DMS153 (cell line): ENCODE results near the gene RHOJ.
"Not testable (repeated sequence)": the region's sequence is repeated elsewhere in the genome, so short reads cannot be mapped to it uniquely, and the experiment has no call there.

Experiments used
- DNase-seq: peaks from one replicate; lab custom pipeline; 2025; lab: John Stamatoyannopoulos, UW

The RHOJ gene

DNA sequence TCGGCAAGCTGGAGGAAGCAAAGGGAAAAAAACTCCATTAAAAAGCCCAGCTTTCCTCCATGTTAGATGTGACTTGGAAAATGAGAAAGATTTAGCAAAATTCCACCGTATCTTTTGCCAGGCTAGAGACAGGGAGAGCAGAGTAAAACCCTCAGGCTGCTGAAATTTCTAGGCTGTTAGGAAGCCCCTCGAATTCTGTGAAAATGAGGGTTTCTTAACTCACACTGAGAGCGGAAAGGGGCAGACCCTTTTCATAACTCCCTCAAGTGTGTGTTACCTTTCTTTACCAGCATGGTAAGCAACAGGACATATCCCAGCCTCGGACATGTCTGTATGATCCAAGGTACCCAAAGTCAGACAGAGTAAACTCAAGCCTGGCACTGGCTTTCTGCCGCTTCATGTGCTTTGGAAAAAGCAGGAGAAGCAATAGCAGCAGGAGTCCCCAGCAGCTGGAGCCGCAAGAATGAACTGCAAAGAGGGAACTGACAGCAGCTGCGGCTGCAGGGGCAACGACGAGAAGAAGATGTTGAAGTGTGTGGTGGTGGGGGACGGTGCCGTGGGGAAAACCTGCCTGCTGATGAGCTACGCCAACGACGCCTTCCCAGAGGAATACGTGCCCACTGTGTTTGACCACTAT is at the start of gene RHOJ:
RHOJ (plus strand) TSS at position 37 of the 637 bp plus-strand sequence; CDS start at position 464, 427 bp downstream.
- no peak for DNase-seq

DNA sequence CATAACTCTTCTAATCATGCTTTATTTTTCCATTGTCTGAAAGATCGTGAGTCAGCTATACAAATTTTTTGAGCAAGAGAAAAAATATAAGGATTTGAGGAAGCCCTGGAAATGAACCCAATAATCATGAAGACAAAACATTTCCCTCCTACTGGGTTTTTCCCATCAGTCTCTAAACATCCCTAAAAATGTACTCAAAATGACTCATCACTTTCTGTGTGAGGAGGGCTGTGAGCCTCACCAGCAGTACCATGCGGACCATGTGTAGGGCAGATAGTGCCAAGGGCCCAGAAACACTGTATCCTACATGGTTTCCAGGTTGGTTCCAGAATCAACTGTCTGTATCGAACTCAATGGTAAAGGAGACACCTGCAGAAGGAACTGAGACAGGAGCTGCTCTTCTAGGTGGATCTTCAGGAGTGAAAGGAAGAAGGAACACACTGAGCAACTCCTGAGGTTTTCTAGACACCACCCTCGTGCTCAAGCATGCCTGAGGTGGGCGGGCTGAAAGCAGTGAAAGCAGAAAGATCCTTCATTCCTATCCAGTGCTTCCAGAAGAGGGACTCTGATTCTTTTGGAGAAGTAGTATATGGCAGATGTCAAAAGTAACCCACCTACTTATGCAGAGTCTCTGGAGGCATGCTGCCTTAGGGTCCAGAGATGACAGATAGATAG is 48.6 kb upstream of the RHOJ start:
- DNase-seq = no peak

DNA sequence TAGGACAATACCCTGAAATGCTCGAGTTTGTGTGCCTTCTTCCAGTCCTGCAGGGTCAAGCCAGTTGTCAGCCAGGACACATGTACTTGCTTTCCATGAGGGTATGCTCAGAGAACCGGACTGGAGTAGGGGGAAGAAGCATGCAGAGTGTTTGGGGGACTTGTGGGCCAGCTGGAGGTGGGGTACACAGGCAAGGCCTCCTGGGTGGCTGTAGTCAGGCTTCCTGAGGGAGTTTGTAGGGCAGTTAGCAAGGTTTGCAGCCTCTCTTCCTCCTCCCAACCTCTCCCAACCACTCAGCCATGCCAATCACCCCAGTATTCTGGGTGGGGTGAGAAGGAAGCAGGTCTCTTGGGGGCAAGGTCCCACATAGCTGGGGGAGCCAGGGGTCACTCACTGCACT is 47.0 kb upstream of the RHOJ start:
- no peak for DNase-seq

DNA sequence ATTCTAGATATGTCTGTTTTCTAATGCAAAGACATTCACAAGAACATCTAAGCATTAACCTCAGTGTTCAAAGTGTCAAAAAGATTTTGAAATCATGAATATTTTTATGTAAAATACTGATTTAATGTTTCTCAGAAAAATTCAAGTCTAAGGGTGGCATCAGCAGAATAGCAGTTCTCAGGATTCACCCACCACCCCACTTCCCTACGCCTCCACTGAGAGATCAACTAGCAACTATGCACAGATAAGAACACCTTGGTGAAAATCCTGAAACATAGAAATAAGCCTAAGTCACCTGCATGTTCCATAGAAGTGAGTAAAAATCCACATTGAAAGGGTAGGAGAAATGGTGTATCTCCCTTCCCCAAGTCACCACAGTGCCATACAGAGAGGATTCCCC is 40.9 kb upstream of the RHOJ start:
- DNase-seq = no peak

DNA sequence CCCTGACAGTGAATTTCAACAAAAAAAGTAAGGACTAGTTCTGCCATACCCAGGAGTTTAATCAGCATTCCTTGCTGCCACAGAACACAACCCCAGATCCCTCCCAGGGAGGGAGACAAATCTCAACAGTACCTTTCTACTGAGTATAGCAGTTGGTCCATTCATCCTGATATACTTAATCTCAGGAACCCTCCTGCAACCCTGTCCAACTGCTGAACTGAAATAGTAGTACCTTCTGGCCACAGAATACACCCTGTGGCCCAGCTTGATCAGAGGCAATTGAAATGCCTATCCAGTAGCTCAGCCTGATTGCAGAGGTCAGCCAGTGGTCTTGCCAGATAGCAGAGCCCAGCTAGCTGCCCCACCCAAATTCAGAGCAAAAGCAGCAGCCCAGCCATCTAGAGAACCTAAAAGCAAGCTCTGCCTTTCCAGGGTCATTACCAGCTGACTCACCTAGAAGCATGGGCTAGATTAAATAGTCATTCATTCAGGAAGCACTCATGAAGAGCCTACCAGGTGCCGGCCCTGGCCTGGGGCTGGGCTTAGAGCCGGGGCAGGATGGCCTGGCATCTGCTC is 40.0 kb upstream of the RHOJ start:
- DNase-seq = no peak

DNA sequence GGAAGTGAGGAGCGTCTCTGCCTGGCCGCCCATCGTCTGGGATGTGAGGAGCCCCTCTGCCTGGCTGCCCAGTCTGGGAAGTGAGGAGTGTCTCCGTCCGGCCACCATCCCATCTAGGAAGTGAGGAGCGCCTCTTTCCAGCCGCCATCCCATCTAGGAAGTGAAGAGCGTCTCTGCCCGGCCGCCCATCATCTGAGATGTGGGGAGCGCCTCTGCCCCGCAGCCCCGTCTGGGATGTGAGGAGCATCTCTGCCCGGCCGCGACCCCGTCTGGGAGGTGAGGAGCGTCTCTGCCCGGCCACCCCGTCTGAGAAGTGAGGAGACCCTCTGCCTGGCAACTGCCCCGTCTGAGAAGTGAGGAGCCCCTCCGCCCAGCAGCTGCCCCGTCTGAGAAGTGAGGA is 39.0 kb upstream of the RHOJ start:
- DNase-seq = not testable (repeated sequence)

DNA sequence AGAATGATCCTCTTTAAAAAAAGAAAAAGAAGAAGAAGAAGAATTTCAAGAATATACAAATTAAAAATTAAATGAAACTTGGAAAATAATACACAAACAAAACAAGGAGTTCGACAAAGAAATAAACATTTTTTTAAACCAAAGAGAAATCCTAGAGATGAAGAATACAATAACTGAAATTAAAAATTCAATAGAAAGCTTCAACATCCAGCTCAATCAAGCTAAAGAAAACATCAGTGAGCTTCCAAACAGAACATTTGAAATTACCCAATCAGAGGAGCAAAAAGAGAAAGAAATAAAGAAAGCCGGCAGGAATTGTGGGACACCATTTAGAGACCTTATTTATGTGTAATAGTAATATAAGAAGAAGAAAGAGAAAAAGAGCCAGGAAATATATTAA is 37.2 kb upstream of the RHOJ start:
- DNase-seq = no peak

DNA sequence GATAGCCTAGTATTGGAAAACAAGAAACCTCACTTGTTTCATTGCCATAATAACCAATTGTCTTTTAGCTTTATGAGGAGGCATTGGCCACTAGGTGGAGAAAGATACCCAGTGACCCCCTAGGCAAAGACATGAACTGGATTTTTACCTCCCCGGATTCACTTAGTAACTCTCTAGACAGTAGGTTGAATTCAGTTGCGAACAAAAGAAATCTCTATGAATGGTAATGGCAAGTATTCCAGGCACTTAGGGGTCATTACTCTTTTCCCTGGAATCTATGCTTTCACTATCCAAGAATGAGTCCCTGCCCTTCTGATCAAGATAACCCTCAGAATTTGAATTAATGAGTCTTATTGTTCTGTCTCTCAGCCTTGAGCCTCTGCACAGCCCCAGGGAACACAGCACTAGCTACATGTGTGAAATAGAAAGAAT is 29.5 kb upstream of the RHOJ start:
- peak; percentile 23 for DNase-seq

DNA sequence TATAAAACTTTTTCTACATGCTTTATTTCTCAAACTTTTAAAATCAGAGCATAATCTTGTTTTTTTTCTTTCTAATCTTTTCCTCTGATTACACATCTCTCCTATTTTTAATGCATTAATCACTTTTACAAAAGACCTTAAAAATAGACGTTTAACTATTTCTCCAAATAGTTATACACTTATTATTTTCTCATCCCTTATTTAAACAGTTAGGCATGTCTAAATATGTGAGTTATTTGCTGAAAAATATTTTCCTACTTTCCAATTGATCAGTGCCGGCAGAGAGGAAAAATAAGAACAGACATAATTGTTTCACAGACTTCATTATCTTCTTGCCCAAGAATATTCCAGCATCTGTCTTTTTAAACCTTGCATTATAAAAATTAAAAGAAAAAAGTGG is 28.7 kb upstream of the RHOJ start:
- no peak for DNase-seq

DNA sequence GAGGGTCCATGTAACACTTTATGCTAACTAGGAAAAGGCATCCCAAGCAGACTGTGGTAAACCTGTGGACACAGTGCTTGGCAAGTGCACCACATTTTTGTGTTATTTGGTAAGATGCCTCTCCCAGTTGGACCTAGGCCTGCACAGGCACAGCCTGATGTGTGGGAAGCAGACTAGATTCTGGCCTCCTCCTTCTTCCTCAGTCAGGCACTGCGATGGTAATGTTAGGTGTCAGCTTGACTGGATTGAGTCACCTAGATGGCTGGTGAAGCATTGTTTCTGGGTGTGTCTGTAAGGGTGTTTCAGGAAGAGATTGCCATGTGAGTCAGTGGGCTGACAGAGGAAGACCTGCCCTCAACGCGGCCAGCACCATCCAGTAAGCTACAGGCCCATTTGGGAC is 25.3 kb upstream of the RHOJ start:
- no peak for DNase-seq

DNA sequence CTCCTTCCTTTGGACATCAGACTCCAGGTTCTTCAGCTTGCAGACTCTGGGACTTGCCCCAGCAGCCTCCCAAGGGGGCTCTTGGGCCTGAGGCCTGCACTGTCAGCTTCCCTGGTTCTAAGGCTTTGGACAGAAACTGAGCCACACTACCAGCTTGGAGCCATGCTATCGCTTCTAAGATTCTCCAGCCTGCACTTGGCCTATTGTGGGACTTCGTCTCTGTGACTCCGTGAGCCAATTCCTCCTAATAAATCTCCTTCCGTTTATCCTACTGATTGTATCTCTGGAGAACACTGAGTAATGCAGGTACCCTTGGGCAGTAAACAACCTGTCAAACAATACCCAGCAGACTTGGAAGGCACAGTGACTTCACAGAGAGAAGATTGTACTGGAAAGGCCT is 24.9 kb upstream of the RHOJ start:
- no peak for DNase-seq

DNA sequence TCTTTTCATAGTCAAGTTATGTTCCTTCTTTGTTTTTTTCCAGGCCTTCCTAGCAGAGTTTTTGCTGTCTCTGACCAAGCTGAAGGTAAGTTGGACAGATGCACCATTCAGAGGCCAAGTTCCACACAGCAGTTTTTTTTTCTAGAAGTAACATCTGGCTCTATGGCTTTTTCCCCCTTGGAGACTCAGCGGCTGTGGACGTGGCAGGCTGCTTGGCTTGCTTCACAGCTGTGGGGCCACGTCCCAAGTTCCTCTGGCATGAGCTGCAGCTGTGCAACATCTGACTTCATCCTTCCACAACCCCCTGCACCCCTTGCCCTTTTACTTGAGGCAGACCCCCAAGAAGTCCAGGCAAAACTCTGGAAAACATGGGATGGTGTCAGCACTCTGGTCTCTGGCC is 24.2 kb upstream of the RHOJ start:
- no peak for DNase-seq

DNA sequence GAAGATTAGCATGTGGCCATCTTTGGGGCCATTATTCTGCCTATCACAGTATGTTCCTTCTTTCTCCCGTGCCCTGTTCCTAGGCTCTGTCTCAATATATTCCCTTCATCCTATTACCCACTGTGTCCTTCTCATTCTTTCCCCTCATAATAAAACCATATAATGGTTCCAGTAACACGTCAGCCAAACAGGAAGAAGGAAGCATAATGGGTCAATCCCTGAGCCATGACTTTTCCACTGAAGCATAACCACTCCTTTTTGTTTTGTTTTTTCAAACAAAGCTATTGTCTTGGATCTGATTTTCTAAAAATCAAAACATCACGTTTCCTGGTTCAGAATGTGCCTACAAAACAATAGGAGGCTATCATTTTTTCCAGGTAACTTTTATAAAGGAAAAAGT is 21.3 kb upstream of the RHOJ start:
- DNase-seq = no peak

DNA sequence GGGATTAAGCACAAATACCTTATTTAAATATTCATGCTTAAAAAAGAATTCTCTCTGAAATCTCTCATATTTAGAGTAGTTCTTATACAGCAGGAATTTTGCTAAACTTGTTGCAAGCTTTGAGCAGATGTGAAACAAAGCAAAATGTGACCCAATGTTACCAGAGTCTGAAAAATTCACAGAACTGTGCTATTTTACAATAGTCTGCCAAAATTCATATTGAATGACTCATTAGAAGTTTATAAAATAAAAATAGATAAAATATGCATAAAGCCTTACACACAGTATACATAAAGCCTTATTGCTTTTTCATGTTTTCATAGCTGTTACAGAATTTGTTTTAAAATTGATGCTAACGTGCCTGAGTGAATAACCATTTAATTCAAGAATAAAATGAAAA is 17.8 kb upstream of the RHOJ start:
- no peak for DNase-seq

DNA sequence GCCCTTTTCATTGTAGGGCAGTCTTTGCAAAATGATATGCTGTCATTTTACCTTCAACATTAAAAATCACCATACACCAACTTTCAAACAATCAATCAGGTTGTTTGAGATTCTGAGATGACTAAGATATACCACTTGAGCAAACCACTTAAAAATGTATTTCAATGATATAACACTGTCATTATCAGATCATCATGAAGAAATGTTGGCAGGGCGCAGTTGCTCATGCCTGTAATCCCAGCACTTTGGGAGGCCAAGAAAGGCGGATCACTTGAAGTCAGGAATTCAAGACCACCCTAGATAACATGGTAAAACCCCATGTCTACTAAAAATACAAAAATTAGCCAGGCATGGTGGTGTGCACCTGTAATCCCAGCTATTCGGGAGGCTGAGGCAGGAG is 13.0 kb upstream of the RHOJ start:
- DNase-seq = no peak

DNA sequence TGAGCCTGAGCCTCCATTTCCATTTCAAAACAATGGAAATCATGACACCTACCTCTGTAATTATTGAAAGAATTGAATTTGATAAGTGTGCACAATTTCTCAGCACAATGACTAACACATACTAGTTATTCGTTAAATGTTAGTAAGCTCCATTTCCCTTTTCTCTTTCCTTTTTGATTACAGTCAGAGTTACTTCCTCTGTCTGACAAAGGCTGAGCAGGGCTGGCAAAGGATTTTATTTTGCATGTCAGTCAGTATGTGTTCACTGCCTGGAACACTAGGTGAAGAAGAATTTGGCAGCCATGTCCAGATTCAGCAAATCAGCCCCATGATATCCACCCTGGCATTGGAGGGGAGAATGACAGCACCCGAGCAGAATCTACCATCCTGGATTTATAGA is 12.2 kb upstream of the RHOJ start:
- no peak for DNase-seq

DNA sequence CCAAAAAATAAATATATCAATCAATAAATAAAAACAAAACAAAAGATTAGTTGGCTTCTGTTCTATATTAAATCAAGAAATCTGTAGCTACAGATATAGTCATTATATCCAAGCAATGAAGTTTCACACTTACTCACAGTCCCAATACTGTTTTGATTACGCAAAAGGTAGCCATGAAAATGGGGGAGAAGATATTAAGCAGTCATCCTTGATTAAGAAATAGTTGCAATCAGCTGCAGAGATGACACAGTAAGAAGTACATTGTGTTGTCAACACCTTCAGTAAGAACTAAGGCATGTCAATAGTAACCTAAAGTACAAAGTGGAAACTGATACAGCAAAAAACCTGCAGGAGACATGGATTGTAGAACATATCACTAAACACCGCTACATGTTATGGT is 11.0 kb upstream of the RHOJ start:
- no peak for DNase-seq

DNA sequence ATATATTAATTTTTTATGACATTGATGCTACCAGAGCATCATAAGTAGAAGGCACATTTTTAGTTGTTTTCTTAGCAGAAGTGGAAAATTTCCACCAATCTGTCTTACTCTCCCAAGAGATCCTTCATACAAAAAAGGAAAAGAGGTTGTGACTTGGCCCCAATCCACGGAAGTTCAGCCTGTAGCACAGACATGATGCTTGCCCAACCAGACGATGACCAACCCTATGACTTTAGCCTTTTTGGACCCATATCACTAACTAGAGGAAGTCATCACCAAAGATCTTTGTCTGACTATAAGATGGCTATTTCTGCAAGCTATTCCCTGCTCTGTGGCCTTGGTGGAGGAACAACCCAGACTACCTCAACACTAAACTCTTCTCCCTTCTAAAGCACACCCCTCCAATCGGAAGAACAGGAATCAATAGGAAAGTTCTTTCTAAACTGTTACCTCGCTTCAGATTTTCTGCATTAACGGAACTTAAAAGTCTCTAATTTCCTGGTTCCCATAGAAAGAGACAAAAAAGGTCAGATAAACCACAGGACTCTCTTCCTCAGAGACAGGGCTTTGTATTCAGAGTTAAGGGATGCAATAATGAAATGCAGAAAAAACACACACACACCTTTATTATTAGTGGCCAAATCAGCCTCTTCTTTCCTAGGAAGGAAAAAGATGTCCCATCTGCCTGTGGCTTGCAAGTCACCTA is 4.1 kb upstream of the RHOJ start:
- no peak for DNase-seq

DNA sequence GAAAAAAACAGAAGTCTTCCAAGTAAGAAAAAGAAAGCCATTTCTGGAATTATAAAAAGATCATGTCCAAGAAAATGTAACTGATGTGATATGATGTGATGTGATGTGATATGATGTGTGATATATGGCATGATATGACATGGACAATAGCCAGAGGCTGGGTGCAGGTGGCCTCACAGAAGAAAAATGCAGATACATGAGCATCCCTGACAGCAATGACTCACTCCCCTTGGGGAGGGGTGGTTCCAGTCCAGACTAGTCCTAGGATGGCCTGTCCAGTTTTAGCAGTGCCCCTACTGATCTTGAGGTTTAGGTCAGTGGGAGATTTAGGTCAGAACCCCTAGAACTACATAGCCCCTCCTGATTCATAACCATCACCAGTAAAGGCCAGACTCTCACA is 3.5 kb upstream of the RHOJ start:
- DNase-seq = no peak

DNA sequence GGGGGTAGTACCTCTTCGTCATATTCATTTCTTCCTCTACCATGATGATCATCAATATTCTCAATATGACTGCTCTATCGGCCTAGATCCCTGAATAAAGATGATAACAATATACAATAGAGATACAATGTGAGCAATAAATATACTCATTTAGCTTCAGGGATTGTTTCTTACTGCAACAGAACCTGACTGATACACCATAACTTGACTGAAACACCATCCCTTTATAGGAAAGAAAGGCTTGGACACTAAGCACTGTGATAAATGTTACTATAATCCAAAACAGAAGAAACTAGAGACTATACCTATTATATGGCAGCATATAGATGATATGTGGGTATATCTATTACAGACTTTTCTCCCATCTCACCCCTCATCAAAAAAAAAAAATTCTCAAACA is 1.2 kb upstream of the RHOJ start:
- no peak for DNase-seq

DNA sequence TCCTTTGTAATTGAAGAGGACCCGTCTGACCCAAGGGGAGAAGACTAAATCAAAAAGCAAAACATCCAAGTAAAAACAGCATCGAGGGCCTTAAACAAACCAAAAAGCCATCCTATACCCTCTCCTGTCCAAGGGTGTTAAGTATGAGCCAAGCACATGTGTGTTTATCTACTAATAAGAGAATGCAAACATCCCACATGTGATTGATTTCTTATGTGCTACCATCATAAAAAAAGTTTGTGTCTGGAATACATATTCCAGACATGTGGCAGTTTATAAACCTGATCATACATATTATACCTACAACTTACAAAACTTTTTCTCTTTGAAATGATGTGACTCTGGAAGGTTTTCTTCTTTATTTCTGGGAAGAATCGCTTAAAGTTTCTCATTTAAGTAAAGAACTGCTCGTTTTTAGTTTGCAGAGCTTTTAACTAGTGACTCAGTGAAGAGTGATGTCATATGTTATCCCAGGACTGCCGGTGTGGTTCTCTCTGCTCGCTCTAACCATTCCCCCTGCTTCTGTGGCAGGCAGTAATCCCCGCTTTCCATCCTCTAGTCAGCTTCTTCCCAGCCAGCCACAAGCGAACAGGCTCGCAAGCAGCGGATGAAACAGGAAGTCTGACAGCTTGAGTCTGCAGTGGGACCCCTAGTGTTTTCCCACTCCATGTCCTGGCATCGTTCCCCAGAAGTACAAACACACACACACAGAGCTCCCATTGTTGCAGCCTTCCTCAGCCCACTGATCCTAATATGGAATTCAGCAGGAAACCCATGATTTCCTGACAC is 431 bp upstream of the RHOJ start:
- DNase-seq = peak; percentile 43

DNA sequence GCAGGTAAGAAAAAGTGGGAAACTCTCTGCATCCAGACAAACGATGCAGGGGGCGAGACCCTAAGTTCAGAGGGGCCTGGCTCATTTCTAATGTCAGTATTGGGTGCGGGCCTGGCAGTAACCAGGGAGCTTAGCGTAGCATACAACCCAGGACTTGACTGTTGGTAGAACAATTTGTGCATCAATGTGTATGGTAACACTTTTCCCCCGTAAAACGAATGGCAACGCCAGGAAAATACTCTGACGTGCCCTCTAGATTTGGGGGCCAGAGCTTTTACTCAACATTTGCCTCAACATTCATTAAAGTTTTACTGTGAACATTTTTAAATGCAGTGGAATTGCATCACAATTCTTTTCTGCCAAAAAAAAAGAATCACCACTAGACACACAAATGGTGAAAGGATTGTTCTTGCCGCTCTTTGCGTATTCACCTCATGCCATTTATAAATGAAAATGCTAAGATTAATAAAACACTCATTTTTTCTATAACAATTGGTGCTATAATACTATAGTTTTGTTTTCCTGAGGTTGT is 867 bp downstream of the RHOJ start:
- no peak for DNase-seq
